GM23338 (cell line): ENCODE measurements around the gene EYS.

Experiments used
- CREB1 ChIP-seq: fragments of 250-450 bp; sonication (Bioruptor Pico); IDR thresholded peaks from 2 replicates; pipeline ENCODE4 v1.5.0; 2020; ENCODE audit warnings: low read depth, mild to moderate bottlenecking, moderate library complexity
- CTCF ChIP-seq, 2 experiments: fragments of 200-600 bp in 1 of 2; sonication (generic) in 1 of 2; conservative IDR thresholded peaks; 2 replicates each; pipeline versions ENCODE4 v1.5.1 to v1.6.1; 2016 to 2017; ENCODE audit warnings: antibody characterized with exemption in 2 of 2, low read depth in 2 of 2, mild to moderate bottlenecking in 2 of 2, moderate library complexity in 1 of 2

- no peak for TF ChIP-seq CTCF (conservative IDR thresholded peaks at IDR 0.05; ENCODE audit: low read depth in 2 of 2)
- no peak for TF ChIP-seq CREB1 (CRISPR knock-in tag)
Observed at GRCh38 chr6:64729522-64729921, 977.5 kb downstream of the EYS start.
